HG02571 (cell line): ENCODE measurements around the gene DKKL1.
"Not testable (repeated sequence)": the region's sequence is repeated elsewhere in the genome, so short reads cannot be mapped to it uniquely, and the experiment has no call there.

Experiments used
- ATAC-seq: cut with Tn5 transposase; IDR thresholded peaks from one replicate; pipeline ENCODE4 v1.9.1; 2021; ENCODE audit warnings: mild to moderate bottlenecking, moderate library complexity; ENCODE audit not compliant: unreplicated experiment

The DKKL1 gene

GRCh38 chr19:49363268-49364082, at the start of gene DKKL1:
Gene DKKL1, plus strand, starts transcription at chr19:49363877. Its CDS starts 122 bp downstream, at chr19:49363999.
- ATAC-seq, result no peak

DNA sequence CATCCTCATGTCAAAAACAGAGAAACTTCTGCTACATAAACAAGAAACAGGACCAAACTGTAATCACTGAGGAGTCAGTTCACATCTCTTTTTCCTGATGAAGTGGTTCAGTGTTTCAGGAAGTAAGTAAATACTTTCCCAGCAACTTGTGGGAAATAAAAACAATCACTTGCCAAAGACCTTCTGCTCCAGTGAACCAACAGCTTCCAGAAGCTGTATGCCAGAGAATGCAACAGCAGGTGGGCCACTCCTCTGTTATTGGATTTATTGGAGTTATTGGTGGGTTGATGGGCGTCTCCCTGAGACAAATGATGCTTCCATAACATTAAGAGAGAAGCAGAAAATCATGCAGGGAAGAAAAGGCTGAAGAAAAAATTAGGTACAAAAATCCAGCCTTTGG, 48.6 kb upstream of the DKKL1 start:
- ATAC-seq, result no peak

GRCh38 chr19:49316284-49316683, 47.4 kb upstream of the DKKL1 start:
- ATAC-seq, result no peak

DNA sequence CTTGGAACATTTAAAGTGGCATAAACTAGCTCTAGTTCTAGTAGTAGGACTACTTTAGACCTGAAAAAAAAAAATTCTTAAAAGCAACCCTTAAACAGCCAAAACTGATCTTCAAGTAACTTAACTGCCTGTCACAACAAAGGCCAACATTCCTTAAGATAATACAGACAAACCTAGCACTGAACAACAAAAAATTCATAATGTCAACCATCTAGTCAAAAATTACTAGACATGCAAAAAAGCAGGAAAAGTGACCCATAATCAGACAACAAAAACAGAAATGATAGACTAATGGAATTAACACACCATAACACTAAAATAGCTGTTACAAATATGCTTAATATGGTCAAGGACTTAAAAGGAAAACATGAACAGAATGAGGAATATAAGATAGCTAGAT, 45.4 kb upstream of the DKKL1 start:
- ATAC-seq, result no peak

- ATAC-seq, result no peak
Measured at GRCh38 chr19:49324801-49325576, 38.7 kb upstream of the DKKL1 start, which contains the start of gene SLC6A16. Gene SLC6A16, minus strand, starts transcription at chr19:49325191. Its CDS starts 13,844 bp downstream, at chr19:49311347.

DNA sequence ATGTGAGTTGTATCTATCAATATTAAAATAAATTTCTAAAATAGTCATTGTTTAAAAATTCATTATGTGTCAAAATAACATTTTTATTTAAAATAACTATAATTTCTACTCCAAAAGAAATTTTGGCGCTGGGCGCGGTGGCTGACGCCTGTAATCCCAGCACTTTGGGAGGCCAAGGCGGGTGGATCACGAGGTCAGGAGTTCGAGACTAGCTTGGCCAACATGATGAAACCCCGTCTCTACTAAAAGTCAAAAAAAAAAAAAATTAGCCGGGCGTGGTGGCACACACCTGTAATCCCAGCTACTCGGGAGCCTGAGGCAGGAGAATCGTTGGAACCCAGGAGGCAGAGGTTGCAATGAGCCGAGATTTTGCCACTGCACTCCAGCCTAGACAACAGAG, 37.9 kb upstream of the DKKL1 start:
- ATAC-seq, result not testable (repeated sequence)

DNA sequence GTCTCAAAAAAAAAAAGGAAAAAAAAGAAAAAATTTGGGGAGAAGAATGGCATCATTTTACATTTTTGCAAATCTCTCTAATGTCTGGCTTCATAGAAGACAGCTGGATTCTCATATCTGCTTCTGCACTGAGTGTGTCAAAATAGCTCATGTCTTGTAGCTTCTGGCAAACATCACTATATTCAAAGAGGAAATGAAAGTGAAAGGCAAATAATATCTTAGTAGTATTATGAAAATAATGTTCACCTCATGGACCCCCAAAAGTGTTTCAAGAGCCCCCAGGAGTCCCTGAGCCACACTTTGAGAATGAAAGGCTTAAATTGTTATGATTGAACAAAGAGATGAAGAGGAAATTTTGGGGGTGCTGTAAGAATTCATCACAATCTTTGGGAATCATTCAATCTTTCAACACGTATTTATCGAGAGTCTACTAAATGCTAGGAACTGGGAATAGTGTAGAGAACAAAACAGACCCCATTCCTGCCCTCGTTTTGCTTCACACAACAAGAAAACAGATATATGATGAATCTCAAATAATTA, 37.4 kb upstream of the DKKL1 start:
- no peak for ATAC-seq

DNA sequence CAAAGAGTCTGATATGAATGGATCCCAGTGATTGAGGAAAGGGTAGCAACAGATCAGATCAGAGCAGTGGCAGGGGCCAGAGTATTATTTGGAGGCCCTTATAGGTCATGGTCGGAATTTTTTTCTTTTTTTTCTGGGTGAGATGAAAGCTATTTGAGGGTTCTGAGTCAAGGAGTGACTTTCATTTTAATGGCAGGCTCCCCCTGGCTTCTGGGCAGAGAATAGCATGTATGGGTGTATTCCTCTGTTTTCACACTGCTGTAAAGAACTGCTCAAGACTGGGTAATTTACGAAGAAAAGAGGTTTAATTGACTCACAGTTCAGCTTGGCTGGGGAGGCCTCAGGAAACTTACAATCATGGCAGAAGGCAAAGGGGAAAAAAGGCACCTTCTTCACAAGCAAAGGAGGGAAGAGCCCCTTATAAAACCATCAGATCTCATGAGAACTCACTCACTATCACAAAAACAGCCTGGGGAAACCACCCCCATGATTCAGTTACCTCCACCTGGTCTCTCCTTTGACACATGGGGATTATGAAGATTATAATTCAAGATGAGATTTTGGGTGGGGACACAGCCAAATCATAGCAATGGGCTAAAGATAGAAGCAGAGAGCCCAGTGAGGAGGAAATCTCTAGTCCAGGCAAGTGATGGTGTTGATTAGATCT, 35.7 kb upstream of the DKKL1 start:
- no peak for ATAC-seq

DNA sequence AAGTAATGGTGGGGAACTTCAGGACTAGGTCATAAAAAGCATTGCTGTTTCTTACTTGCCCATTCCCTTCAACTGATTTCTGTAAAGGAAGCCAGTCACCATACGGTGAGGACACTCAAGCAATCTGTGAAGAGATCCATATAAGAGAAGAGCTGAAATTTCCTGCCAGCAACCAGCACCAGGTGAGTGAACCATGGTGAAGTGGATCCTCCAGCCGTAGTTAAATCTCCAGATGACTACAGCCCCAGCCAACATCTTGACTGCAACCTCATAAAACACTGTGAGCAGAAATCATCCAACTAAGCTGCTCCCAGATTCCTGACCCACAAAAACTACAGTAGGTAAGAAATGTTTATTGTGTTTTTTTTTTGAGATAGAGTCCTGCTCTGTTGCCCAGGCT, 34.9 kb upstream of the DKKL1 start:
- no peak for ATAC-seq

DNA sequence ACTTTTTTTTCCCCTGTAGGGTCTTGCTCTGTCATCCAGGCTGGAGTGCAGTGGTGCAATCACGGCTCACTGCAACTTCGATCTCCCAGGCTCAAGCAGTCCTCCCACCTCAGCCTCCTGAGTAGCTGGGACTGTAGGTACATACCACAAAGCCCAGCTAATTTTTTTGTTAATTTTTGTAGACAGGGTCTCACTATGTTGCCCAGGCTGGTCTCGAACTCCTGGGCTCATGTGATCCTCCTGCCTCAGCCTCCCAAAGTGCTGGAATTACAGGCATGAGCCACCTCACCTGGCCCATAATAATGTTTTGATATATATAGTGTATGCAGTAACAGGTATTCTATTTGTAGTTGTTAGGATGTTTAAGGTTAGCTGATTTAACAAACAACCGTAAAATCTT, 32.5 kb upstream of the DKKL1 start:
- ATAC-seq, result not testable (repeated sequence)

- ATAC-seq, result no peak
Measured at GRCh38 chr19:49331616-49332055, 32.0 kb upstream of the DKKL1 start.

- not testable (repeated sequence) for ATAC-seq
Measured at GRCh38 chr19:49332691-49333417, 30.8 kb upstream of the DKKL1 start.

GRCh38 chr19:49333418-49333805, 30.3 kb upstream of the DKKL1 start:
- no peak for ATAC-seq

DNA sequence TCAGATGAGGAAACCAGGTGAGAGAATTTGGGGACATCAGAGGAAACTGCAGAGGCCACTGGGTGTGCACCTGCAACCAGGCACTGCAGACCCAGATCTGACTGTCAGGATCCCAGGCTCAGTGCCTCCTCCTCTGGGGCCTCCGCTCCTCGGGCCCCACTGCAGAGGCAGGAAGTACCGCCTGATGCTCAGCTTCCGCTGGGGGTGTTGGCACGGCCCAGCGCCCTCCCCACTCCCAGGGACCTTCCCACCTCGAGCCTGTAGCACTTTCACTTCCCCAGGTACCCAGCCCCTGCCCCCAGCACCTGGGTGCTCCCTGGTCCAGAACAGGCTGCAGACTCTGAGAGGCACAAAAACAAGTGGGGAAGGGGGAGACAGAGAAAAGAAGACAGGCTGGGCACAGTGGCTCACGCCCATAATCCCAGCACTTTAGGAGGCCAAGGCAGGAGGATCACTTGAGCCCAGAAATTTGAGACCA, 29.8 kb upstream of the DKKL1 start:
- no peak for ATAC-seq

- peak; percentile 32 for ATAC-seq
Measured at GRCh38 chr19:49335071-49335783, 28.4 kb upstream of the DKKL1 start, which contains the start of gene CD37. Gene CD37, plus strand, starts transcription at chr19:49335406. Its CDS starts 135 bp downstream, at chr19:49335541.

- no peak for ATAC-seq
Measured at GRCh38 chr19:49335784-49336481, 27.7 kb upstream of the DKKL1 start.

GRCh38 chr19:49336482-49337266, 27.0 kb upstream of the DKKL1 start:
- no peak for ATAC-seq
